Keratinocyte (primary cell): ENCODE results near the gene CALY.

Experiments
- EZH2 ChIP-seq: IDR thresholded peaks from one replicate; pipeline ENCODE4 v1.6.1; 2012; ENCODE audit warnings: inconsistent platforms, mild to moderate bottlenecking, low read length, moderate library complexity
- TF ChIP-seq, protein P1 (sequence below), 3 experiments: IDR thresholded peaks in 1 of 3; conservative IDR thresholded peaks in 1 of 3; optimal IDR thresholded peaks in 1 of 3; 2 replicates in 2 of 3; 3 replicates in 1 of 3; pipeline versions ENCODE3 to v1.5.1; 2011; ENCODE audit warnings: low read length in 3 of 3, mild to moderate bottlenecking in 3 of 3, moderate library complexity in 2 of 3, control low read depth in 1 of 3, inconsistent platforms in 1 of 3; ENCODE audit not compliant: insufficient read depth in 2 of 3; ENCODE audit errors: extremely low read depth in 1 of 3

DNA sequence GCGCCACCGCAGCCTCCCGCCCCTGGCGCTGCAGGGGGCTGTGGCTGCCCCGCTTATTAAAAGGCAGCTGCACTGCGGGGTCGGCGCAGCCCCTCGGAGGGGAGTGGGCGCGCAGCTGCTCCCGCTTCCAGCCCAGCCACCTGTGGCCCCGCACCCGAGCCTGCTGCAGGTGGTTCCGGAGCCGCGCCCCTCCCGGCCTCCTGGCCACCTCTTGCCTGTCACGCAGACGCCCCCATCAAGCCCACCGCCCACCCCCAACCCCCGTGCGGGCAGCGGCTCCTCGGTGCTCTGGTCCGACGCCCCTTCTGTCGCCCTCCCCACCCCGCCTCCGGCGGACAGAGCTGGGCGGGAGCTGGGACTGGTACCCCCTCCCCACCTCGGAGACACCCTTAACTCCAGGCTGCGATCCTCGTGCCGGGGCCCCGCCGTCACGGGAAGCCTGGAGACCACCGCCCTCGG, 549 bp downstream of the CALY start:
- TF ChIP-seq, protein P1, sequence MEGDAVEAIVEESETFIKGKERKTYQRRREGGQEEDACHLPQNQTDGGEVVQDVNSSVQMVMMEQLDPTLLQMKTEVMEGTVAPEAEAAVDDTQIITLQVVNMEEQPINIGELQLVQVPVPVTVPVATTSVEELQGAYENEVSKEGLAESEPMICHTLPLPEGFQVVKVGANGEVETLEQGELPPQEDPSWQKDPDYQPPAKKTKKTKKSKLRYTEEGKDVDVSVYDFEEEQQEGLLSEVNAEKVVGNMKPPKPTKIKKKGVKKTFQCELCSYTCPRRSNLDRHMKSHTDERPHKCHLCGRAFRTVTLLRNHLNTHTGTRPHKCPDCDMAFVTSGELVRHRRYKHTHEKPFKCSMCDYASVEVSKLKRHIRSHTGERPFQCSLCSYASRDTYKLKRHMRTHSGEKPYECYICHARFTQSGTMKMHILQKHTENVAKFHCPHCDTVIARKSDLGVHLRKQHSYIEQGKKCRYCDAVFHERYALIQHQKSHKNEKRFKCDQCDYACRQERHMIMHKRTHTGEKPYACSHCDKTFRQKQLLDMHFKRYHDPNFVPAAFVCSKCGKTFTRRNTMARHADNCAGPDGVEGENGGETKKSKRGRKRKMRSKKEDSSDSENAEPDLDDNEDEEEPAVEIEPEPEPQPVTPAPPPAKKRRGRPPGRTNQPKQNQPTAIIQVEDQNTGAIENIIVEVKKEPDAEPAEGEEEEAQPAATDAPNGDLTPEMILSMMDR (optimal IDR thresholded peaks at IDR 0.05 in 1 of 3, IDR thresholded peaks at IDR 0.05 in 1 of 3, conservative IDR thresholded peaks at IDR 0.05 in 1 of 3; ENCODE audit: extremely low read depth in 1 of 3, insufficient read depth in 2 of 3, low read length in 3 of 3) = no peak
- no peak for TF ChIP-seq EZH2
